DMS79 (cell line): ENCODE results near the gene PWWP2A.
A peak's percentile ranks its signal among the peaks of the same experiment; 100 is the strongest.

ENCODE experiments used
- DNase-seq: peaks from one replicate; lab custom pipeline; 2025; lab: John Stamatoyannopoulos, UW

The PWWP2A gene

DNA sequence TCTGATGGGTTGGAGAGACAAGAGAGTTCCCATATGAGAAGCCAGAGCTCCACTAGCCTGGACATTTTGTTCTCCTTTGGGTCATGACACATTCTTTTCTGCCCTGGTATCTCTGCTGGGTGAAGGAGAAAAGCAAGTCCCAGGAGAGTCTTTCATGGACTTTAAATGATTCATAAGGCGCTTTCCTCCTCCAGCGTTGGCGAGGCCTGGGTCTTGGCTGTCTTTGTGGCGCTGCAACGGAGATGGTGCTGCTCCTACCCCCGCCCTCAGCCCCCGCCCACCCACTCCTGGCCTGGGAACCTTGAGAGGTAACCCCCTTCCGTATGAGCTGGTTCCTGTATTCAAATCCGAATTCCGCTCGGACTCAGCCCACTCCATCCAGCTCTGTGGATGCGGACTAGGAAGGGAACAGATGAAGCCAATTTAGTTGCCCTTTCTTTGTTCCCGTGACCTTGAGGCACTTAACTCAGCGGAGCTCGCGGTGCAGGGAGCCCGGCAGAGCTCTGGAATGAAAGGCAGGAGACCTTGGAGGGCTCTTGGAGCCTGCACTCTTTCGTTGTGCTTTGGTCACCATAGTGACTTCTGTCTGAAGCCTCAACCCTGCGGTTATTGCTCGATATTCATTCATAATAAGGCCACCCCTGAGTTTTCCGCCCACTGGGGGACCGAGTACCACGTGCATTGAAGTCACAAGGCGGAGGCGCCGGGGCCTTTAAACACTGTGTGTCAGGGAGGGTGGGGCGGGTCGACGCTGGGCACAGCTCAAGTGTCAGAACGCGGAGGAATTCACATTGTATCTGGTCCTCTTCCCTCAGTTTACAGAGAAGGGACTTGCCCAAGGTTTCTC is 14.0 kb upstream of the PWWP2A start:
- peak; percentile 22 for DNase-seq

DNA sequence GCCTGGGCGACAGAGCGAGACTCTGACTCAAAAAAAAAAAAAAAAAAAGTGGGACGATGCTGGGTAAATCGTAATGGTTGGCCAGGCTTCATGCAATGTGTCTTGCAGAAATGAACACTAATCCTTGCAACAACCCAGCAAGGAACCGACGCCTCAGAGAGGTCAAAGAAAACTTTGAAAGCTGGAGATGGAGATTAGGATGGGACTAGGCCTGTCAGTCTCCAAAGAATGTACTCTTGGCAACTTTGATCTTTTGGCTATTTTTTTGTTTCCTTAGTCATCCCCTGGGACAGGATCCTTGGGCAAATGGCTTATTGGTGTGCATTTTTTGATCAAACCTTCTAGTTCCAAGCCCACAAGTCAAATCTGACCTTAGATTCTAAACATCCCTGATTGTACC is 10.6 kb upstream of the PWWP2A start:
- DNase-seq: no peak

GRCh38 chr5:160128632-160129031 is 9.4 kb upstream of the PWWP2A start:
- no peak for DNase-seq

GRCh38 chr5:160119905-160120266 is 636 bp upstream of the PWWP2A start:
- DNase-seq: no peak

GRCh38 chr5:160118349-160119141 is 705 bp downstream of the PWWP2A start:
- DNase-seq: no peak

DNA sequence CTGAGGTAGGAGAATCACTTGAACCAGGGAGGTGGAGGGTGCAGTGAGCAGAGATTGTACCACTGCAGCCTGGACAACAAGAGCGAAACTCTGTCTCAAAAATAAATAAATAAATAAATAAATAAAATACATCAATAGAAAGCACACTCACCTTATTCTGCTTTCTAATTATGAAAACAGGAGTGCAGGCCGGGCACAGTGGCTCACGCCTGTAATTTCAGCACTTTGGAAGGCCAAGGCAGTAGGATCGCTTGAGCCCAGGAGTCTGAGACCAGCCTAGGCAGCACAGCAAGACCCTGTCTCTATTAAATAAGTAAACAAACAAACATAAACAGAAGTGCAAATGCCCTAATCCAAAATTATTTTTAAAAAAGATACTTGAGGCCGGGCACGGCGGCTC is 2.3 kb downstream of the PWWP2A start:
- DNase-seq: no peak

DNA sequence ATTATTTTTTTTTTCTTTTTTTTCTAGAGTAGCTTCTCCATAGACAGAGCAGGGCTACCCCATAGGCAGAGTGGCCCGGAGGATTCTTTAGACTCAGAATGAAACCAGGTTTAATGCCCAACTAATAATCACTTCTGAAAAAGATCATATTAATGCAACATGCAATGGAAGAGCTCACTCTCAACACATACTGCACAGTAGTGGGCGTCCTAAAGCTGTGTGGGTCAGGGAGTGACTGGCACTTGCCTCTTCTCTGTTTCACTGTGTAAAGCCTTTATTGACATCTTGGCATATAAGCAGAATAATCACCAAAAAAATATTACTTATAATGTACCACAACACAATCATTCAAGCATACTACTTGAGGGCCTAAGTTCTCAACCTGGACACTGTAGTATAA is 11.1 kb downstream of the PWWP2A start:
- no peak for DNase-seq

DNA sequence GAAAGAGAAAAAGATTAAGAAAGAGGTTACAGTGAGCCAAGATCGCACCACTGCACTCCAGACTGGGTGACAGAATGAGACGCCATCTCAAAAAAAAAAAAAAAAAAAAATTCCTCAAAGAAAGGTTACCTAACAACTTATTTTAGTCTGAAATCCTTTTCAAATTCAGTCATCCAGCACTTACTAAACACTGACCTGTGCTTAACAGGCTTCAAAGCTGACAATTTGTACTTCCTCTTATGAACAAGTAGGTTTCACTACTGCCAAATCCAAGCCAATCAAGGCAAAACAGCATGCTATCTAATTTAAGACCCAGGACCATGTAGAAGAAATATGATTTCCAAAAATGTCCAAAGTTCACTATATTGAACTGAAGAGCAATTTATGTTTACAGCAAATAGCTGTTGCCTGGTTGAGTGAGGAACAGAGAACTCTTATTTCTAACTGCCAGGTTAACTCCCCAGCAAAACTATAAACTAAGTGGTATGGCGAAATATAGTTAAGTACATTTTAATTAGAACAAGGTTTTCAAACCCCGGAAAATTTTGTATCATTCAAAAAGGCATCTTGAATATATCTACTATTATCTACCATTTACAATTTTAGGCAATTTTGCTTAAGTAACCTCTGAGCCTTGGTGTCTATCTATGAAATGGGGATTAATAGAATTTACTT is 13.4 kb downstream of the PWWP2A start:
- no peak for DNase-seq

DNA sequence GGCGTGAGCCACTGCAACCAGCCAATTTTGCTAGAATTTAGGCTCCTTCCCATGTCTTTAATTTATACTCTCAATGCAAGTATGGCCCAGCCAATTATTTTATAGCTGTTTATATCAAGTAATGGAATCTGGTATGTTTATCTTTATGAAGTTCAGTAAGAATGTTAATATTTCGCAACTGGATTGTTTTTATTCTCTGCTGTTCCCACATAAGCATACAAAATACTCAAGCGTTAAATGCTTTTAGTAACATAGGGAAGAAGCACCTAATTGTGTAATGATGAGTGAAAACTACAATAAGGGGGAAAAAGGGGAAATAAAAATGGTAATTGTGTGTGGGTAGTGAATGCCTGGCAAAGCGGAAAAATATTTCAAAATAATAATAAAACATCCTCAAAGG is 21.3 kb downstream of the PWWP2A start:
- DNase-seq: no peak

- no peak for DNase-seq
Measured at GRCh38 chr5:160096178-160096577, 23.1 kb downstream of the PWWP2A start.

DNA sequence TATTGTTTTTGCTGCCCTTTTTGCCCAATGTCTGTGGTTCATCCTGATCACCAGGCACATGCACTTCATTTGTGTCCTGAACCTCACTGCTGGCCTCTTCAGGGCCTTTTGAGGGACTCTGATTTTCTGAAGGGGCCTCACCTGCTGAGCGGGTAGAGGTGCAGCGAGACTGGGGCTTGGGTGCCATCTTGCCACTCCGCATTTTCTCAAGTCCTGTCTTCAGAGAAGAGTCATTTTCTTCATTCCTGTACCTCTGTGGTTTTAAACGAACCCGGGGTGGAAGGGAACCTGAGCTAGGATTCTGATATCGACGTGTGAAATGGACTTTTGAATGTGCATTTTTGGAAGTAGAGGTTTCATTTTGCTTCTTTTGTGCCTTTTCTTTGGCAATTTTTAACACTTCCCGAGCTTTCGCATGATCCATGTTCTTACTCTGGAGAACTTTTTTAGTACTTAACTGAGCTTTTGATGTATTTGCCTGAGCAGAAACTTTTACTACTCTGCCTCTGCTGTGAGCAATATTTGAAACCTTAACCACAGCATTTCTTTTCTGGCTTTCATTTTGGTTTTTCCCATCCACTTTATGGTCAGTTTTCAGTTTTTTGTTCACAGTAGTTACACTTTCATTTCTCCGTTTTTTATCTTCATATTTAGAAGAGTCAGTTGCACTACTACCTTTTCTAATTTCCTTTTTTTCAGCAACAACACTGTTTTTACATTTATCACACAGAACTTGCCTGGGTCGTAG is 26.1 kb downstream of the PWWP2A start:
- no peak for DNase-seq

- no peak for DNase-seq
Measured at GRCh38 chr5:160092514-160092913, 26.7 kb downstream of the PWWP2A start.

DNA sequence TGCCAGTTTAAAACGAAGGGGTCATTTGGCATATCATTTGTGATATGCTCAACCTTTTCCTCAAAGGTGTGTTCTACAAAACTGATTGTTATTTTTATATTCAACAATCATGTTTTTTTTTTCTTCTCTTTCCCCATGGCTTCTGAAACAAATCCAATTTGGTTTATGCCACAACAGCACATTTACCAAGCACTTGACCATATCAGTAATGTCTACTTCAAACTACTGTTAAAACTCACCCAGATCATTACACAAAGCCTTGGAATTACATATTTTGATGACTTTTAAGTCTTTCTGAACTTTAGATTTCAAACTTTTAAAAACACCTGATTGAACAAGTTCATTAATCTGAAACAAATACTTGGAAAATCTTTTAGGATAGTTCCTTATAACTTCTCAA is 29.2 kb downstream of the PWWP2A start:
- DNase-seq: no peak

DNA sequence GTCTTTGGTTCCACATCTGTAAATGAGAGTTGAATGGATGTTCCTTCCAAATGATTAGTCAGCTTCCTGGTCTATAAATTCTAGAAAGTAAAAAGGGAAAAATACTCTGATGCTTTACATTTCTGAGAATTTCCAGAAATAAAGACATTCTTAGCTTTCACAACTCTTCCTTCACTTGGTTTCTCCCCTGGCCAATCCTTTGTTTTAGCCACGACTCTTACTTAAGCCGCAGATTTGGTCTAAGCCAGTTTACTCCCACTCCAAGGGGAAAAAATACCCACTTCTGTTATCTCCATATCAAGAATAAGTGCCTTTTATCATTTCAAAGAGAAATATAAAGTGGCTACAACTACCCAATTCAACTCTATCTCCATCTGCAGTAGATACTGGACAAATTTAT is 29.7 kb downstream of the PWWP2A start:
- DNase-seq: no peak

DNA sequence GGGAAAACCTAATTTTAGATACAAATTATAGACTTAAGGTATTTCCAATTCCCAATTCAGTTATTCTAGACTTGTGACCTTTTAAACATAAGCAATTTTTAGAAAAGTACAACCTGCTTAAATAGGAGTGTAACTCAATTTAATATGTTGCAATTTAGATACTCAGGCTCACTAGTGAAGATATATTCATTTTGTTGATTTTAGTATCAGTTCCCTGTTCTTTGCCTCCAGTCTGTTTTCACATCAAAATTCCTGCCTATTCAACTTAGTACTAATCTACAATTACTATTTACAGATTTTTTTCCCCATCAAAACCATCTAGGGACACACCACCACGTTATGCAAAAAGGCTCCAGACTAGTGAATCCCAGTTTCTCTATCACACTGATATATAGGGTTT is 30.4 kb downstream of the PWWP2A start:
- no peak for DNase-seq

GRCh38 chr5:160087199-160087598 is 32.1 kb downstream of the PWWP2A start:
- DNase-seq: no peak

GRCh38 chr5:160084144-160084543 is 35.1 kb downstream of the PWWP2A start:
- no peak for DNase-seq

DNA sequence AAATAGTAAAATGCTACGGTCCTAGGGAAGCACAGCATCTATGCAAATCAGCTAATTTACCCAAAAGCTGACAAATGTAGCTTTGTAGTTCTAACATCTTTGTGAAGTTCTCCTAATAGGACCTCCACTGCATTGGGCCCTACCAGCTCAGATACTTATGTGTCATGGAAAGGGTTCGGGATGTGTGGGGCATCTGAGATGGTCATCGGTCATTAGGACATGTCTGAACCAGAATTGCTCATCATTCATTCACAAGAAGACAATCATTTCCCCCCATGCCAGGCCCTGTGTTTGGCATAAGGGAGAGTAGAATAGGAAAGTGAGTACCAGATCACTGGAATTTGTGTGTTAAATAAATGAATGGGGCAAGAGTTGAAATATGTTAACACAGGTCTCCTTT is 35.7 kb downstream of the PWWP2A start:
- no peak for DNase-seq

DNA sequence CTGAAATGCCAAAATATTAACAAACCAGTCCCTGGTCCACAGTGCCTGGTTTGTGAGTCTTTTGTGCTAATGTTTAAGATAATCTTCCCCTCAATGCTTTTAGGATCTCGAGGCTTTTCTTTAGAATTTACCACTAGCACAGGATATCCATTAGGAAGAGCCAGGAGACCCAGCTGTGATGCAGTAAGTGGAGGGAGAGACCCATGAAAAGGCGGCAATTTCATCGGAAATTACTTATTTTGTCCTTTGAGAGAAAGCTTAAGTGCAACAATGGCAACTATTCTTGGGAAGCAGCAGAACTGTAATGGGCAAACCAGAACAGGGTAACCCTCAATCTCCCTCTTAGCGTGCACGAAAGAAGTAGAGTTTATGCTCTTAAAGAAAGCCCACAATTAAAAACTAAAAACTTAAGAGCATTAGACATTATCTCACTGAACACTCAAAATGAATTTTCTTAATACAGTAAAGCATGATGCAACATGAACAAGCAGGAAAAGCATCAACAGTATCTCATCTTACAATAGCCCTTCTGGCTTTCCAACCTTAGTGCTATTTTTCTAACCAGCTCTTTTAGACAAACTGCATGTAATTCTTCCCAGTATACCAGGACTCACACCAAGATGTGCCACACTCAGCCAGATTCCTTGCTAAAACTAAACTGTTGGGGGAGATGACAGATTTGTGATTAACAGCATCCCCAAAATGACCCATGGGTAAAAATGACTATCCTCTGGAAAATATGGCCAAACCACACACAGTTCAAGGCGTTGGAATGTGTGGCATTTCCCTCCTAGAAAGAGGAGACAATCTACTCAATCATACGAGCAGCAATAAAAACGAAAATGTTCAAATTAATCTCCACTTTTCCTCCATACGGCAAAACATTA is 36.4 kb downstream of the PWWP2A start:
- no peak for DNase-seq

GRCh38 chr5:160081495-160081894 is 37.8 kb downstream of the PWWP2A start:
- no peak for DNase-seq

GRCh38 chr5:160079753-160080152 is 39.5 kb downstream of the PWWP2A start:
- DNase-seq: no peak
